ENCODE measurements around the gene PDPK1. TPM values are rescaled to one million over a fixed set of nuclear protein-coding genes. Genes with fewer than 3 reads are reported as not detected.

Gene PDPK1
- total RNA-seq, 1 donor from 2014 or later = 113 TPM

DNA sequence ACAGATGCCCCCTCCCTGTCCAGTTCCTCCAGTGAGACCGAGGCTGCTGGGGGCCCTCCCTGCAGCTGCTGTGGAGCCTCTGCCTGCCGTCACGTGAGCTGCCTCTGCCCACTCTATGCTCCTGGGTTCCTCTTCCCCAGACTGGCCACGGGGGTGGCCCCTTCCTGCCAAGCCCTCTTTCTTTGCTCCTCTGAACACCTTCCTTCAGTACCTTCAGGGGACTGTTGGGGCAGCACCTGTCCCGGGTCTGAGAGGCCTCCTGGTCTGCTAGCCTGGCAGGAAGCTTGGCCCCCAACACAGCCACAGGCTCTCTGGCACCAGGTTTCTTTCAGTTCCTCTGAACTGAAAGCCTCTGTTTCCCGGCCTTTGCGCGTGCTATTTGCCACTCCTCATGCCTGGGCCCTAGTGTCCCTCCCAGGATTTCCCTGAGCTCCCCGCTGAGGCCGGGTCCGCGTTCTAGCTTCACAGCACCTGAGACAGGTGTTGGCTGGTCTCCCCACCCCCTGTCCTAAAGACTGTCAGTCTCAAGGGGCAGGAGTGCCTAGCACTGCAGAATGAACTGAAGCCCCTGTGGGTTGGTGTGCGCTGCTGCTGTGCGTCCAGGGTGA is 30.7 kb upstream of the PDPK1 start:
- TF ChIP-seq, protein P1, sequence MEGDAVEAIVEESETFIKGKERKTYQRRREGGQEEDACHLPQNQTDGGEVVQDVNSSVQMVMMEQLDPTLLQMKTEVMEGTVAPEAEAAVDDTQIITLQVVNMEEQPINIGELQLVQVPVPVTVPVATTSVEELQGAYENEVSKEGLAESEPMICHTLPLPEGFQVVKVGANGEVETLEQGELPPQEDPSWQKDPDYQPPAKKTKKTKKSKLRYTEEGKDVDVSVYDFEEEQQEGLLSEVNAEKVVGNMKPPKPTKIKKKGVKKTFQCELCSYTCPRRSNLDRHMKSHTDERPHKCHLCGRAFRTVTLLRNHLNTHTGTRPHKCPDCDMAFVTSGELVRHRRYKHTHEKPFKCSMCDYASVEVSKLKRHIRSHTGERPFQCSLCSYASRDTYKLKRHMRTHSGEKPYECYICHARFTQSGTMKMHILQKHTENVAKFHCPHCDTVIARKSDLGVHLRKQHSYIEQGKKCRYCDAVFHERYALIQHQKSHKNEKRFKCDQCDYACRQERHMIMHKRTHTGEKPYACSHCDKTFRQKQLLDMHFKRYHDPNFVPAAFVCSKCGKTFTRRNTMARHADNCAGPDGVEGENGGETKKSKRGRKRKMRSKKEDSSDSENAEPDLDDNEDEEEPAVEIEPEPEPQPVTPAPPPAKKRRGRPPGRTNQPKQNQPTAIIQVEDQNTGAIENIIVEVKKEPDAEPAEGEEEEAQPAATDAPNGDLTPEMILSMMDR (IDR thresholded peaks at IDR 0.05; ENCODE audit: partially characterized antibody, unreplicated experiment) = no peak
- peaks cover 7% of the 10 kb centered on the region for H3K27me3 Mint-ChIP-seq (ENCODE audit: unreplicated experiment)
- no peak overlapping the region for H3K4me3 Mint-ChIP-seq (ENCODE audit: unreplicated experiment)
- H3K27ac Mint-ChIP-seq (ENCODE audit: unreplicated experiment) = no peak overlapping the region
- no peaks in the 10 kb centered on the region for H3K36me3 Mint-ChIP-seq (ENCODE audit: unreplicated experiment)
- H3K4me1 Mint-ChIP-seq (ENCODE audit: low read depth, unreplicated experiment) = peaks cover 4% of the 10 kb centered on the region
- peaks cover 6% of the 10 kb centered on the region for H3K9me3 Mint-ChIP-seq (ENCODE audit: unreplicated experiment)
- no peak for DNase-seq

DNA sequence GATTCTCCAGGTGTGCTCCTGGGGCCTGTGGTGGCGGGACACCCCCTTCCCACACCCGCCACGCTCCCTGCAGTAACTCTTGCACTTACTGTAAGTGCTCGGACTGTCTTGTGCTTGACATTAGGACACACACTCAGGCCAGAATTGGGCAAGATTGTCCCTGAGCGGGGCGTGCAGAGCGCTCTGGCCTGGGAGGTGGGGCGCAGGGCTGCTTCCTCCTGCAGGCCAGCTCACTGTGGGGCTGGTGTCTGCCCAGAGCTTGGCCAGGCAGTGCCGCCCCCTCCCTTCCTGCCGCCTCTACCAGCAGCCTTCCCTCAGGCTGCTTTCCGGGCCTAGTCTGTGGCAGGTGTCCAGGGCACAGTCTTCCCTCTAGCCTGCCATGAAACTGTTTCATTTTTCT is 30.2 kb upstream of the PDPK1 start:
- no peak for DNase-seq
- H3K36me3 Mint-ChIP-seq (ENCODE audit: unreplicated experiment) = no peaks in the 10 kb centered on the region
- TF ChIP-seq, protein P1 (IDR thresholded peaks at IDR 0.05; ENCODE audit: partially characterized antibody, unreplicated experiment) = no peak
- H3K4me1 Mint-ChIP-seq (ENCODE audit: low read depth, unreplicated experiment) = peaks cover 4% of the 10 kb centered on the region
- peaks cover 12% of the 10 kb centered on the region for H3K27me3 Mint-ChIP-seq (ENCODE audit: unreplicated experiment)
- no peak overlapping the region for H3K27ac Mint-ChIP-seq (ENCODE audit: unreplicated experiment)
- no peak overlapping the region for H3K4me3 Mint-ChIP-seq (ENCODE audit: unreplicated experiment)
- H3K9me3 Mint-ChIP-seq (ENCODE audit: unreplicated experiment) = peaks cover 9% of the 10 kb centered on the region

DNA sequence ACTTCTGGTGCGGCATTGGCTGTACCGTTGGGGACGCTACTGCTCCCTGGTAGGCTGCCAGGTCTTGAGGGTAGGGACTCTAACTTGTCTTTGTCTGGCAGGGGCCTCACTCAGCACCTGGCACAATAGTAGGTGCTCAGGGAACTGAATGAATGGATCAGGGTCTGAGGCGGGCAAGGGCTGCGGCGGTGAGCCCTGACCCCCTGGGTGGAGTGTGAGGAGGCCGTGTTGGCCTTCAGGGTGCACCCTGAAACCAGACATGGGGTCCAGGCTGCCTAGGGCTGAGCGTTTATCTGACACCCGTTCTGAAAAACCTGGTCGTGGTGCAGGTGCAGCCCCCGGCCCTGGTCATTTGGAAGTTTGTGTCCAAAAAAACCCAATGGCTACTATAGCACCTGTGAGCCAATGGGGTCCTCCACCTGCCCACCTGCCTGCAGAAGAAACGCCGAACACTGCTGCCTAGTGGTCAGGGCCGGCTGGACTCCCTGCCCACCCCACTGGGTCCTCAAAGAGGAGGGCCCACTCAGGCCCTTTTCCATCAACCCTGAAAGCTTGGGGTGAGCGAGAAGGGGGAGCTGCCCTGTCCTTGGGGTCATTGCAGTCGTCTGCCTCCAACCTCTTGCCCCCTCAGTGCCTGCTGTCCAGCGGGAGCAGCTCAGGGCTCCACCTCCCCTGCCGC is 29.0 kb upstream of the PDPK1 start:
- H3K4me1 Mint-ChIP-seq (ENCODE audit: low read depth, unreplicated experiment) = no peaks in the 10 kb centered on the region
- peaks cover 20% of the 10 kb centered on the region for H3K27me3 Mint-ChIP-seq (ENCODE audit: unreplicated experiment)
- peaks cover 15% of the 10 kb centered on the region for H3K9me3 Mint-ChIP-seq (ENCODE audit: unreplicated experiment)
- no peak overlapping the region for H3K27ac Mint-ChIP-seq (ENCODE audit: unreplicated experiment)
- TF ChIP-seq, protein P1 (IDR thresholded peaks at IDR 0.05; ENCODE audit: partially characterized antibody, unreplicated experiment) = no peak
- no peaks in the 10 kb centered on the region for H3K36me3 Mint-ChIP-seq (ENCODE audit: unreplicated experiment)
- no peak for DNase-seq
- no peak overlapping the region for H3K4me3 Mint-ChIP-seq (ENCODE audit: unreplicated experiment)

DNA sequence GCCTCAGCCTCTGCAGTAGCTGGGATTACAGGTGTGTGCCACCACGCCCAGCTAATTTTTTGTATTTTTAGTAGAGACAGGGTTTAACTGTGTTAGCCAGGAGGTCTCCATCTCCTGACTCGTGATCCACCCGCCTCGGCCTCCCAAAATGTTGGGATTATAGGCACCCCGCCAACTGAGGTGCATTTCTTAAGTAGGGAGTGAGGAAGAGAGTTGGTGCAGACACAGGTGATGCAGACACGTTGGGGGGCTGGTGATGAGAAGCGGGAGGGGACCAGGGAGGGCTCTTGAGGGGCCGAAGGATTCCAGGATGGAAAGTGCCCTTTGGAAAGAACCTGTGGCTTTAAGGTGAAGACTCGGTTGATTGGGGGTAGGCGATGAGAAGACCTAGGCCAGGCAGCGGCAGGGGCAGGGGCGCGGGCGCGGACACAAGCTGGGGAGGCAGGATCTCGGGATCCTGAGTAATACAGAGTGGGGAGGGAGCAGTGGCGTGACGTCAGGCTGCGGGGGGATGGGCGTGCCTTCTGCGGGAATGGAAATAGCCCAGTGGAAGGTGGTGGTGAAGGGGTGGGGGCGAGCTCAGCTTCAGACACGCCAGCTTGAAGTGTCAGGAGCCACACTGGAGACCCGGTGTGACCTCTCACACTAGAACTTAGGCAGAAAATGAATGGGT is 26.6 kb upstream of the PDPK1 start:
- Mint-ChIP-seq H3K9me3 (ENCODE audit: unreplicated experiment) (peaks cover 25% of the 10 kb centered on the region), H3K27ac (ENCODE audit: unreplicated experiment) (no peak overlapping the region), H3K27me3 (ENCODE audit: unreplicated experiment) (peaks cover 22% of the 10 kb centered on the region), H3K4me3 (ENCODE audit: unreplicated experiment) (no peak overlapping the region), H3K4me1 (ENCODE audit: low read depth, unreplicated experiment) (peaks cover 9% of the 10 kb centered on the region), H3K36me3 (ENCODE audit: unreplicated experiment) (no peaks in the 10 kb centered on the region)
- DNase-seq = no peak
- TF ChIP-seq, protein P1 (IDR thresholded peaks at IDR 0.05; ENCODE audit: partially characterized antibody, unreplicated experiment) = no peak
